Measurements from ENCODE around the gene PRKG1. TPM values are rescaled to one million over a fixed set of nuclear protein-coding genes. Genes with fewer than 3 reads are reported as not detected.

PRKG1 gene
- total and polyA plus RNA-seq, 4 donors, result 0.46 to 5.1 (median 1.5) TPM

DNA sequence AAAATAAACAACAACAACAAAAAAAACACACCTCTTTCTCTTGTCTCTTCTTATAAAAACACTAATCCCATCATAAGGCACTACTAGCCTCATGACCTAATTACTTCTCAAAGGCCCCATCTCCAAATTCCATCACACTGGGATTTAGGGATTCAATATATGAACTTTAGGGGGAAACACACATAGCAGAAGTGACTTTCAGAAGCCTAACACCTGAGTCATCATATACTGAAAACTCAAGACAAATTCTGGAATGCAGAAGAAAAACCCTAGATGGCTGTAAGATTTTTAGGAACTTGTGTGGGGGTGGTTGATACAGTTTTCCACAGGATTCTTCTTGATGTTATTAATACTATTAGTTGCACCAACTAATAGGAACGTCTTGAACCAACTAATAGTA lies 658.8 kb downstream of the PRKG1 start:
- Histone ChIP-seq H3K36me3 (ENCODE audit: control insufficient read depth in 4 of 4, insufficient read depth in 3 of 4, low read depth in 1 of 4, low read length in 3 of 4) (no peaks in the 10 kb centered on the region), H3K27me3 (ENCODE audit: control insufficient read depth in 4 of 4, insufficient read depth in 4 of 4, low read length in 3 of 4) (no peaks in the 10 kb centered on the region), H3K27ac (ENCODE audit: low read depth in 1 of 2, low read length in 2 of 2) (no peak overlapping the region), H3K9ac (ENCODE audit: low read depth in 1 of 2, low read length in 2 of 2) (no peak overlapping the region), H3K4me3 (ENCODE audit: low read depth in 1 of 3, low read length in 3 of 3) (no peak overlapping the region), H3K4me1 (ENCODE audit: control insufficient read depth in 4 of 4, insufficient read depth in 4 of 4, low read length in 3 of 4) (no peaks in the 10 kb centered on the region), H3K9me3 (ENCODE audit: control insufficient read depth in 4 of 4, low read length in 3 of 4) (no peaks in the 10 kb centered on the region)
- no peak for DNase-seq (ENCODE audit: low spot score)
- WGBS, result 49% methylated on average over 1 of the region's 1 CpG
- TF ChIP-seq NR2F2 (IDR thresholded peaks at IDR 0.05) (no peak), GABPA (IDR thresholded peaks at IDR 0.05 in 1 of 2, conservative IDR thresholded peaks at IDR 0.05 in 1 of 2) (no peak)

DNA sequence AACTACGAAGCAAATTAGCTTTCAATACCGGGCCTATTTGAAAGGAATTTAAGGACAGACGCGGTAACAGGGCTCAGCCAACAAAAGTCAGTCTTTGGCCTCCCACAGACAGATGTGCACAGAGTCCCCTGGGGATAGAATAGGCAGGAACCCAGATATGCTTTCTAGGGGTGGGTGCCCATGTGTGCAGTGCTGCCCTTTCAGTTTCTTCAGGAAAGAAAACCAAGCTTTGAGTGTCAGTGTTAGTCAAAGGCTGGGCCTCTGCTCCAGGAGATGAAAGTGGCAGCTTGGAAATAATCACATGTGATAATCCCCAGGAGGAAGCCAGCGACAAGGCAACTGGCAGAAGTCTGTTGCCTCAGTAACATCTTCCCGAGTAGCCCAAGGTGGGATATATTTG lies 668.9 kb downstream of the PRKG1 start:
- Histone ChIP-seq H3K9me3 (ENCODE audit: control insufficient read depth in 4 of 4, low read length in 3 of 4) (no peaks in the 10 kb centered on the region), H3K4me1 (ENCODE audit: control insufficient read depth in 4 of 4, insufficient read depth in 4 of 4, low read length in 3 of 4) (no peaks in the 10 kb centered on the region), H3K36me3 (ENCODE audit: control insufficient read depth in 4 of 4, insufficient read depth in 3 of 4, low read depth in 1 of 4, low read length in 3 of 4) (no peaks in the 10 kb centered on the region), H3K27me3 (ENCODE audit: control insufficient read depth in 4 of 4, insufficient read depth in 4 of 4, low read length in 3 of 4) (no peaks in the 10 kb centered on the region), H3K4me3 (ENCODE audit: low read depth in 1 of 3, low read length in 3 of 3) (no peak overlapping the region), H3K9ac (ENCODE audit: low read depth in 1 of 2, low read length in 2 of 2) (no peak overlapping the region), H3K27ac (ENCODE audit: low read depth in 1 of 2, low read length in 2 of 2) (no peak overlapping the region)
- 75% methylated on average over 6 of the region's 6 CpGs for WGBS
- DNase-seq (ENCODE audit: low spot score), result no peak
- TF ChIP-seq FOXA2 (IDR thresholded peaks at IDR 0.05) (no peak), FOXA1 (IDR thresholded peaks at IDR 0.05) (no peak), RXRA (IDR thresholded peaks at IDR 0.05) (no peak), GABPA (IDR thresholded peaks at IDR 0.05 in 1 of 2, conservative IDR thresholded peaks at IDR 0.05 in 1 of 2) (no peak), HNF4G (IDR thresholded peaks at IDR 0.05) (no peak), HNF4A (conservative IDR thresholded peaks at IDR 0.05) (no peak), RAD21 (IDR thresholded peaks at IDR 0.05) (no peak), SP1 (IDR thresholded peaks at IDR 0.05) (no peak), TAF1 (conservative IDR thresholded peaks at IDR 0.05) (no peak), EGR1 (IDR thresholded peaks at IDR 0.05; ENCODE audit: low read depth in 2 of 2) (no peak)
- TF ChIP-seq, protein P1, sequence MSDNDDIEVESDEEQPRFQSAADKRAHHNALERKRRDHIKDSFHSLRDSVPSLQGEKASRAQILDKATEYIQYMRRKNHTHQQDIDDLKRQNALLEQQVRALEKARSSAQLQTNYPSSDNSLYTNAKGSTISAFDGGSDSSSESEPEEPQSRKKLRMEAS (IDR thresholded peaks at IDR 0.05), result no peak
- TF ChIP-seq, protein P2, sequence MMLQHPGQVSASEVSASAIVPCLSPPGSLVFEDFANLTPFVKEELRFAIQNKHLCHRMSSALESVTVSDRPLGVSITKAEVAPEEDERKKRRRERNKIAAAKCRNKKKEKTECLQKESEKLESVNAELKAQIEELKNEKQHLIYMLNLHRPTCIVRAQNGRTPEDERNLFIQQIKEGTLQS (IDR thresholded peaks at IDR 0.05), result no peak
- TF ChIP-seq, protein P3, sequence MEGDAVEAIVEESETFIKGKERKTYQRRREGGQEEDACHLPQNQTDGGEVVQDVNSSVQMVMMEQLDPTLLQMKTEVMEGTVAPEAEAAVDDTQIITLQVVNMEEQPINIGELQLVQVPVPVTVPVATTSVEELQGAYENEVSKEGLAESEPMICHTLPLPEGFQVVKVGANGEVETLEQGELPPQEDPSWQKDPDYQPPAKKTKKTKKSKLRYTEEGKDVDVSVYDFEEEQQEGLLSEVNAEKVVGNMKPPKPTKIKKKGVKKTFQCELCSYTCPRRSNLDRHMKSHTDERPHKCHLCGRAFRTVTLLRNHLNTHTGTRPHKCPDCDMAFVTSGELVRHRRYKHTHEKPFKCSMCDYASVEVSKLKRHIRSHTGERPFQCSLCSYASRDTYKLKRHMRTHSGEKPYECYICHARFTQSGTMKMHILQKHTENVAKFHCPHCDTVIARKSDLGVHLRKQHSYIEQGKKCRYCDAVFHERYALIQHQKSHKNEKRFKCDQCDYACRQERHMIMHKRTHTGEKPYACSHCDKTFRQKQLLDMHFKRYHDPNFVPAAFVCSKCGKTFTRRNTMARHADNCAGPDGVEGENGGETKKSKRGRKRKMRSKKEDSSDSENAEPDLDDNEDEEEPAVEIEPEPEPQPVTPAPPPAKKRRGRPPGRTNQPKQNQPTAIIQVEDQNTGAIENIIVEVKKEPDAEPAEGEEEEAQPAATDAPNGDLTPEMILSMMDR (IDR thresholded peaks at IDR 0.05; ENCODE audit: low read depth, low read length, missing input control), result no peak
- TF ChIP-seq, protein P4, sequence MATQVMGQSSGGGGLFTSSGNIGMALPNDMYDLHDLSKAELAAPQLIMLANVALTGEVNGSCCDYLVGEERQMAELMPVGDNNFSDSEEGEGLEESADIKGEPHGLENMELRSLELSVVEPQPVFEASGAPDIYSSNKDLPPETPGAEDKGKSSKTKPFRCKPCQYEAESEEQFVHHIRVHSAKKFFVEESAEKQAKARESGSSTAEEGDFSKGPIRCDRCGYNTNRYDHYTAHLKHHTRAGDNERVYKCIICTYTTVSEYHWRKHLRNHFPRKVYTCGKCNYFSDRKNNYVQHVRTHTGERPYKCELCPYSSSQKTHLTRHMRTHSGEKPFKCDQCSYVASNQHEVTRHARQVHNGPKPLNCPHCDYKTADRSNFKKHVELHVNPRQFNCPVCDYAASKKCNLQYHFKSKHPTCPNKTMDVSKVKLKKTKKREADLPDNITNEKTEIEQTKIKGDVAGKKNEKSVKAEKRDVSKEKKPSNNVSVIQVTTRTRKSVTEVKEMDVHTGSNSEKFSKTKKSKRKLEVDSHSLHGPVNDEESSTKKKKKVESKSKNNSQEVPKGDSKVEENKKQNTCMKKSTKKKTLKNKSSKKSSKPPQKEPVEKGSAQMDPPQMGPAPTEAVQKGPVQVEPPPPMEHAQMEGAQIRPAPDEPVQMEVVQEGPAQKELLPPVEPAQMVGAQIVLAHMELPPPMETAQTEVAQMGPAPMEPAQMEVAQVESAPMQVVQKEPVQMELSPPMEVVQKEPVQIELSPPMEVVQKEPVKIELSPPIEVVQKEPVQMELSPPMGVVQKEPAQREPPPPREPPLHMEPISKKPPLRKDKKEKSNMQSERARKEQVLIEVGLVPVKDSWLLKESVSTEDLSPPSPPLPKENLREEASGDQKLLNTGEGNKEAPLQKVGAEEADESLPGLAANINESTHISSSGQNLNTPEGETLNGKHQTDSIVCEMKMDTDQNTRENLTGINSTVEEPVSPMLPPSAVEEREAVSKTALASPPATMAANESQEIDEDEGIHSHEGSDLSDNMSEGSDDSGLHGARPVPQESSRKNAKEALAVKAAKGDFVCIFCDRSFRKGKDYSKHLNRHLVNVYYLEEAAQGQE (IDR thresholded peaks at IDR 0.05), result no peak
- TF ChIP-seq, protein P5, sequence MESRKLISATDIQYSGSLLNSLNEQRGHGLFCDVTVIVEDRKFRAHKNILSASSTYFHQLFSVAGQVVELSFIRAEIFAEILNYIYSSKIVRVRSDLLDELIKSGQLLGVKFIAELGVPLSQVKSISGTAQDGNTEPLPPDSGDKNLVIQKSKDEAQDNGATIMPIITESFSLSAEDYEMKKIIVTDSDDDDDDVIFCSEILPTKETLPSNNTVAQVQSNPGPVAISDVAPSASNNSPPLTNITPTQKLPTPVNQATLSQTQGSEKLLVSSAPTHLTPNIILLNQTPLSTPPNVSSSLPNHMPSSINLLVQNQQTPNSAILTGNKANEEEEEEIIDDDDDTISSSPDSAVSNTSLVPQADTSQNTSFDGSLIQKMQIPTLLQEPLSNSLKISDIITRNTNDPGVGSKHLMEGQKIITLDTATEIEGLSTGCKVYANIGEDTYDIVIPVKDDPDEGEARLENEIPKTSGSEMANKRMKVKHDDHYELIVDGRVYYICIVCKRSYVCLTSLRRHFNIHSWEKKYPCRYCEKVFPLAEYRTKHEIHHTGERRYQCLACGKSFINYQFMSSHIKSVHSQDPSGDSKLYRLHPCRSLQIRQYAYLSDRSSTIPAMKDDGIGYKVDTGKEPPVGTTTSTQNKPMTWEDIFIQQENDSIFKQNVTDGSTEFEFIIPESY (IDR thresholded peaks at IDR 0.05), result no peak
